GM18861 (cell line): ENCODE data around the gene KLHL7.
"Not testable (repeated sequence)": the region's sequence is repeated elsewhere in the genome, so short reads cannot be mapped to it uniquely, and the experiment has no call there.

Experiments used
- ATAC-seq: cut with Tn5 transposase; IDR thresholded peaks from one replicate; pipeline ENCODE4 v1.9.1; 2021; ENCODE audit not compliant: unreplicated experiment

The KLHL7 gene

DNA sequence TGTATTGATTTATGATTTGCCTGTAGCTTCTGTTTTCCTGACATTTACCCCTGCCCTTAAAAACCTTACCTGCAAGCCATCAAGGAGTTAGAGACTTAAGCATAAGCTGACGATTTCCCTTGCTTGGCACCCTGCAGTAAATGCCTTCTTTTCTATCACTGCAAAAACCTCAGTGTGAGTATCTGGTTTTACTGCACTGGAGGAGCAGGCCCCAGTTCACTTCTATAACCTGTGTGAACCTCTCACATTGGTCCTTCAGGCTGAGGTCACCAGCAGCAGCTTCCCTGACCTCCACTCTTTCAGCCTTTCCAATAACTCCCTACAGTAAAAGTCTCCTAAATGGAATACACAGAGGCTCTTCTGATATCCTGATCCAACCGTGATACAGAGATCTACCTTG, 106.8 kb downstream of the KLHL7 start:
- ATAC-seq = no peak

DNA sequence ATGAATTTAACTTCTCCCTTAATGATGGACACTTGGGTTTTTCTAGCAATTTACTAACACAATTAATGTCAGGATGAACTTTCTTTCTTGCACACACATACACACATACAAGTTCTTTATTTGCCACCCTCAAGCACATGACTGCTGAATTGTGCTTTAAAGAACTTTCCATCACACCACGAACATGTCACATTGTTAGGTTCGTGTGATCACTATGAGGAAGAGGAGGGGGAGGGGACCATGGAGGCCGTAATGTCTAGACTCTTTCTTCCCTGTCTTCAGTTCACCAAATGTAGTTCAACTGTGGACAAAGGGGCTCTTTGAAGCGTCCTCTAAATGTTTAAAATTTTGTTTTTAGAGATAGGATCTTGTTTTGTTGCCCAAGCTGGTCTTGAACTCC, 107.3 kb downstream of the KLHL7 start:
- no peak for ATAC-seq

DNA sequence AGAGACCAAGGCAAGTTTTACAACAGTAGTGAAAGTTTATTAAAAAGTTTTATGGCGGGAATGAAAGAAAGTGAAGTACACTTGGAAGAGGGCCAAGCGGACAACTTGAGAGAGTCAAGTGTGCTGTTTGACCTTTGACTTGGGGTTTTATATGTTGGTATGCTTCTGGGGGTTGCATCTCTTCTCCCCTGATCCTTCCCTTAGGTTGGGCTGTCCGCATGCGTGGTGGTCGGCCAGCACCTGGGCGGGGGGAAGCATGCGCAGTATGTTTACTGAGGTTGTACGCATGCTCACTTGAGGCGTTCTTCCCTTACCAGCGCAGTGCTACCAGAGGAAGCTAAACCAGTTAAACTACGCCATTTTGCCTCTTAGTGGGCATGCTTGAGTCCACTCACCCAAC, 108.2 kb downstream of the KLHL7 start:
- no peak for ATAC-seq

DNA sequence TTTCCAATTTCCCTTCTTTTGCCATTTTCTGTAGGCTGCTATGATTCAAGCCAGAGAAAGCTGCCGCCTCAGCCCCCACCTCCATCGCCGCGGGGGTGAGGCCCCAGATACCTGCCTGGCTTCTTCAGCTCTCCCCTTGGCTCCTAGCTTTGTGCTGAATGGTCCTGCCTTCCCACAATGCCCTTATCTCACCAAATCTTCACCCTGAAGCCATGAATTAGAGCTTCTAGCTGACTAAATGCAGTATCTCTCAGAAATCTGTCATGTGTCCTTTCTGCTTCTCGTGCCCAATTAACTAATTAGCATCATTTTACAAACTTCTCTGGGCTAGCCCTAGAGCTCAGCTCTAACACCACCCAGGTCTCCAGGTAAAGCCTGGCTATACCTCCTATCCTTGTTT, 108.8 kb downstream of the KLHL7 start:
- no peak for ATAC-seq

DNA sequence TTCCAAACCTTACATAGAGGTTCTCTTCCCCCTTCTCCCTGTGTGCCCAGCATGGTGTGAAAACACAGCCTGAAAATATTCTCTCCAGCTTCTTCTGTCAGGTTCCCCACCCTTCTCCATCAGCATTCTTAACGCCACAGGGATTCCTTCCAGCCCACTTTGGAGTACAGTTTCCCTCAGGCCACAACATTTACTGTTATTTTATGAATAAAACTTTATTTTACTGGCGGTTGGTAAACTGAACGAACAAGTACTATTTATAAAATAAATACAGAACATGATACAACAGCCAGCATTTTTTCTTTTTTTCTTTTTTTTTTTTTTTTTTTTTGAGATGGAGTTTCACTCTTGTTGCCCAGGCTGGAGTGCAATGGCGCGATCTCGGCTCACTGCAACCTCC, 109.4 kb downstream of the KLHL7 start:
- ATAC-seq = no peak

DNA sequence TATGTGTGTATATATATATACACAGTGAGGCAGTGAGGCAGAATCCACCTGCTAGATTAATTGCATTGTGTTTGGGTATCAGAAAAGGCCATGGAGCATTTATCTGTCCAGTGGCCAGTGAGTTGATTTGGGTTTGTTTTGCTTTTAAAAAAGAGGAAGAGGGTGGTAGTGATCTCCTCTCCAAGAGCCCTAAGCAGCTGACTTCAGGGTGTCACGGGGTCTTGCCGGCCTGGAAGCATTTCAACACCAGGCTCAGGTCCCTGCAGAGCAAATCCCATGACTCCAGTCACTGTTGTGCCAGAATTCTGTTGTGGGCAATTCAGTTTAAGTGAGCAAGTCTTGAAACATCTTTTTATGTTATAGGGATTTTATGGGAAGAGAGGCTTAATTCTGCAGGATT, 110.4 kb downstream of the KLHL7 start:
- ATAC-seq = no peak

DNA sequence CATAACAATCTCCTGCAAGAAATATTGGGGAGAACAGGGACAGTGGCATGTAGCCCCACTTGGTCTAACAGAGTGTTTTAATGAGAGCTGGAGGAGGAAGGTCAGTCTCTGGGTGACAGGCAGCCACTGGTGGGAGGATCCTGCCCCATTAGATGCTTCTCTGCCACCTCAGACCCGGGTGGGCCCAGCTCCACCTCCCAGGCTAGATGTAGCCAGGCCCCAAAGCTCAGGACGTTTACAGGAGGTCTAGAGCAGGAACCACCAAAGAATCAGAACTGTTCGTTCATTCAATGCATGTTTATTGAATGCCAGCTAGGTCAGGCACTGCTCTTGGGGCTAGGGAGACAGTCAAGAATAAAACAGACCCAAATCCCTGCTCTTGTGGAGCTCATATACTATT, 112.6 kb downstream of the KLHL7 start:
- no peak for ATAC-seq

DNA sequence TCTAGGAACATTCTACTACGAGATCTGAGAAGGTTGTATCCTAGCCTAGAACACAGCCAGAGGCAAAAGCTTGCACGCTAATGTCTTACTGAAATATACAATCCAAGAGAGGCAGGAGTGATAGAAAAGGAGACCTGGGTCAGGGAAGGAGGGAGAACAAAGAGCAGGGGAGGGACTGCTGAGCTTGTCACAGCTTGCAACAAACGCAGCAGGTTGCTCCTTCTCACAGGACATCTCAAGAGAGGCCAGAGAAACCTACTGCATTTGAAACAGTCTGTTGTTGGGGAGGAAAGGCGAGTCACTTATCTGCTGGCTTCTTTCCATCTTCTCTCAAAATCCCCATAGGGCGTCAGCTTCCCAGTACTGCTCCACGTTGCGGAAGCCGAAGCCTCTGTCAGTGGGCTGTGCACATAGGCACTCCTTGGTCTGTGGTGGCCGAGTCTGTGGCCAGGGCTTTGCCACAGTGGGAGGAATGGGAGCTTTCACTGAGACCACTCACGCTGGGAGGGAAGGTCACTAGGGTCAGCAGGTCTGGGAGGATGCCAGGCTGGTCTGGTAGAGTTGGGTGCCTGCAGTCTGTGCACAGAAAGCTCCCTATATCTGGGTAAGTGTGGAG, 115.2 kb downstream of the KLHL7 start:
- no peak for ATAC-seq

DNA sequence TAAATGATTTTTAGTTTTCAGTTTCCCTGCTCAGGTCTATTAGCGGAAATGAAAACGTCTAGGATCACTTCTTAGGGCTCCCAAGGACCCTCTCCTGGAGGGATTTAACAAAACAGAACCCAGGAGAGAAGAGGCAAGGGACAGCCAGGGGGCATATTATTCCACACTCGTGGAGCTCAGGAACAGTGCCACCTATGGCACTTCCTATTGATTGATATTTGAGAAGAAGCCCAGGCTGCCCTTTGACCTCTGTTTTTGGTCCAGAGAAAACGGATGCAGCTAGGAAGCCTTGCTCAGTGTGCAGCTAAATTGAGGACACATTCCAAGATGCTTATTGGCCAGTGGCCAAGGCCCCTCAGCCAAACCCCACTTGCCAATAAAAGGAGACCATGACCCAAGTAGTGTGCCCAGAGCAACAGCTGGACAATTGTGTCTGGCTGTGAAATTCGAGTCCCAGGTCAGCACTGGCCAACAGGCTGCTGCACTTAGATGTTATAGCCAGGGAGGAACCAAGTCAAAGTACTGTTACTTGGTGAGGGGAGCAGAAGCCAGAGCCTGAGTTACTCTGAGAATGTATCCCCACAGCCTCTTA, 117.0 kb downstream of the KLHL7 start:
- ATAC-seq = no peak

DNA sequence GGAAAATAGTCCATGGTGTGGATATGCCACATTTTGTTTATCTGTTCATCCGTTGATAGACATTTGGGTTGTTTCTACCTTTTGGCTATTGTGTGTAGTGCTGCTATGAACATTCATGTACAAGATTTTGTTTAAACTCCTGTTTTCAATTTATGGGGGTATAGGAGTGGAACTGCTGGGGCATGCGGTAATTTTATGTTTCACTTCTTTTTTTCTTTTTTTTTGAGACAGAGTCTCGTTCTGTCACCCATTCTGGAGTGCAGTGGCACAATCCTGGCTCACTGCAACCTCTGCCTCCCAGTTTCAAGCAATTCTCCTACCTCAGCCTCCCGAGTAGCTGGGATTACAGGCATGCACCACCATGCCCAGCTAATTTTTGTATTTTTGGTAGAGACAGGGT, 118.8 kb downstream of the KLHL7 start:
- not testable (repeated sequence) for ATAC-seq

DNA sequence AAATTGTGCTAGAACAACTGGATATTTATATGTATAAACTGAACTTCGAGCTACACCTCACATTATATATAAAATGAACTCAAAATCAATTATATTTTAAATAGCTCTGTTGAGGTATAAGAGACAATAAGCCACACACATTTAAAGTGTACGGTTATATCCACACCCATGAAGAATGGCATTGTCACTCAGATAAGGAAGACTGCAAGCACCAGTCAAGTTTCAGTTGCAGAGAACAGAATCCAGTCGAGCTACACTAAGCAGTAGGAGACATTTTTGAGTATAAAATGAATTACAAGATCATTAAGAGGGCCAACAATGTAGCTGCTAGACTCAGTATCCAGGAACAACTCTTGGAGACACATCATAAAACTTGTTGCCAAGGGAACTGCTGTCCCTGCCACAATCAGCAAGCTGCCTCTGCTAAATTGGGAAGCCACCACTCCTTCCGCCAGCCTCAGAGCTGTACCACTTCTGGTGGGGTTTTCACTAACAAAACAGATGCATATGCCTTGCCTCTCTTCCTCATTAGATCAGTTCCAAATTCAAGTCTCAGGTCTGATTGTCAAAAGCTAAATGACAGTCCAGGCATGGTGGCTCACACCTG, 121.4 kb downstream of the KLHL7 start:
- no peak for ATAC-seq
